Measurements from ENCODE around the gene ELK1. TPM values are rescaled to one million over a fixed set of nuclear protein-coding genes. Genes with fewer than 3 reads are reported as not detected.

Gene ELK1
- total RNA-seq, 1 experiment from 2014 or later, result 57.0 TPM

GRCh38 chrX:47628982-47629381, 21.4 kb downstream of the ELK1 start:
- Histone ChIP-seq H3K36me3 (ENCODE audit: control insufficient read depth in 1 of 2, insufficient read depth in 2 of 2, low read length in 2 of 2) (no peaks in the 10 kb centered on the region), H3K27ac (ENCODE audit: low read depth, low read length) (no peak overlapping the region), H3K79me2 (ENCODE audit: insufficient read depth, low read length) (no peaks in the 10 kb centered on the region), H2AFZ (ENCODE audit: low read depth, low read length, poor library complexity, severe bottlenecking) (no peak overlapping the region), H3K9ac (ENCODE audit: low read length) (no peak overlapping the region), H3K9me3 (ENCODE audit: control insufficient read depth in 1 of 2, insufficient read depth in 1 of 2, low read depth in 1 of 2, low read length in 2 of 2) (no peaks in the 10 kb centered on the region), H3K4me2 (ENCODE audit: low read length) (no peak overlapping the region), H3K4me1 (ENCODE audit: control insufficient read depth in 1 of 2, insufficient read depth in 2 of 2, low read length in 2 of 2) (no peaks in the 10 kb centered on the region), H3K27me3 (ENCODE audit: insufficient read depth, low read length) (no peaks in the 10 kb centered on the region), H4K20me1 (ENCODE audit: insufficient read depth) (no peaks in the 10 kb centered on the region), H3K9me2 (ENCODE audit: insufficient read depth) (no peaks in the 10 kb centered on the region), H3K4me3 (replicated peaks in 1 of 2; ENCODE audit: low read depth in 1 of 2, low read length in 2 of 2) (no peak overlapping the region)
- DNase-seq (ENCODE audit: low read depth, low spot score) (no peak), ATAC-seq (peak; percentile 64)
- RAD21 ChIA-PET (ENCODE audit: low non-redundant PET in 1 of 2, low total read pairs in 2 of 2, uncharacterized antibody in 2 of 2, unreplicated experiment in 2 of 2), result no interaction called here
- no peak for TF ChIP-seq SP1 (IDR thresholded peaks at IDR 0.05; ENCODE audit: low read depth)
- TF ChIP-seq POLR2A (IDR thresholded peaks at IDR 0.05; ENCODE audit: borderline replicate concordance, extremely low read depth, insufficient read depth, insufficient read length), result no peak
- TF ChIP-seq ZFX (IDR thresholded peaks at IDR 0.05), result no peak
- TF ChIP-seq EZH2phosphoT487 (IDR thresholded peaks at IDR 0.05; ENCODE audit: borderline replicate concordance), result no peak
- TF ChIP-seq ATF3 (IDR thresholded peaks at IDR 0.05), result no peak
- no peak for TF ChIP-seq SRF (IDR thresholded peaks at IDR 0.05; ENCODE audit: low read depth)
- TF ChIP-seq MAX (IDR thresholded peaks at IDR 0.05), result no peak
- peak; percentile 60 for TF ChIP-seq RAD21 (IDR thresholded peaks at IDR 0.05; ENCODE audit: low read depth)
- TF ChIP-seq CBX3 (IDR thresholded peaks at IDR 0.05; ENCODE audit: low read depth), result no peak
- no peak for TF ChIP-seq ELF1 (IDR thresholded peaks at IDR 0.05; ENCODE audit: borderline replicate concordance, low read depth)
- TF ChIP-seq CEBPB (IDR thresholded peaks at IDR 0.05; ENCODE audit: low read depth), result no peak
- no peak for TF ChIP-seq TCF7L2 (IDR thresholded peaks at IDR 0.05; ENCODE audit: borderline replicate concordance, extremely low read depth, insufficient read depth, insufficient read length)
- TF ChIP-seq, protein P1, sequence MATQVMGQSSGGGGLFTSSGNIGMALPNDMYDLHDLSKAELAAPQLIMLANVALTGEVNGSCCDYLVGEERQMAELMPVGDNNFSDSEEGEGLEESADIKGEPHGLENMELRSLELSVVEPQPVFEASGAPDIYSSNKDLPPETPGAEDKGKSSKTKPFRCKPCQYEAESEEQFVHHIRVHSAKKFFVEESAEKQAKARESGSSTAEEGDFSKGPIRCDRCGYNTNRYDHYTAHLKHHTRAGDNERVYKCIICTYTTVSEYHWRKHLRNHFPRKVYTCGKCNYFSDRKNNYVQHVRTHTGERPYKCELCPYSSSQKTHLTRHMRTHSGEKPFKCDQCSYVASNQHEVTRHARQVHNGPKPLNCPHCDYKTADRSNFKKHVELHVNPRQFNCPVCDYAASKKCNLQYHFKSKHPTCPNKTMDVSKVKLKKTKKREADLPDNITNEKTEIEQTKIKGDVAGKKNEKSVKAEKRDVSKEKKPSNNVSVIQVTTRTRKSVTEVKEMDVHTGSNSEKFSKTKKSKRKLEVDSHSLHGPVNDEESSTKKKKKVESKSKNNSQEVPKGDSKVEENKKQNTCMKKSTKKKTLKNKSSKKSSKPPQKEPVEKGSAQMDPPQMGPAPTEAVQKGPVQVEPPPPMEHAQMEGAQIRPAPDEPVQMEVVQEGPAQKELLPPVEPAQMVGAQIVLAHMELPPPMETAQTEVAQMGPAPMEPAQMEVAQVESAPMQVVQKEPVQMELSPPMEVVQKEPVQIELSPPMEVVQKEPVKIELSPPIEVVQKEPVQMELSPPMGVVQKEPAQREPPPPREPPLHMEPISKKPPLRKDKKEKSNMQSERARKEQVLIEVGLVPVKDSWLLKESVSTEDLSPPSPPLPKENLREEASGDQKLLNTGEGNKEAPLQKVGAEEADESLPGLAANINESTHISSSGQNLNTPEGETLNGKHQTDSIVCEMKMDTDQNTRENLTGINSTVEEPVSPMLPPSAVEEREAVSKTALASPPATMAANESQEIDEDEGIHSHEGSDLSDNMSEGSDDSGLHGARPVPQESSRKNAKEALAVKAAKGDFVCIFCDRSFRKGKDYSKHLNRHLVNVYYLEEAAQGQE (IDR thresholded peaks at IDR 0.05; ENCODE audit: low read depth), result no peak
- TF ChIP-seq CTCF (IDR thresholded peaks at IDR 0.05 in 2 of 3, conservative IDR thresholded peaks at IDR 0.05 in 1 of 3; ENCODE audit: borderline replicate concordance in 1 of 3, insufficient read depth in 1 of 3, low read depth in 2 of 3, low read length in 2 of 3), result peak; percentile 21 to 27 (median 24); a peak in 2 of 6 replicates
- CTCF ChIA-PET, result interaction anchor here (1.0 kb wide), 1 partner anchor 132 kb away, joined by 3 read pairs; no protein-coding TSS in a partner anchor
- intact Hi-C loops (cut with micrococcal nuclease), result loop anchor here (5.0 kb wide), 1 partner anchor 67 kb away; the partner anchor contains the start of gene ARAF
- POLR2A ChIA-PET, result no interaction called here
- no TSS peak for BruUV-seq (replicated peaks)
